ENCODE measurements around the gene GPR161.

Gene GPR161

GRCh38 chr1:168096296-168097165, 40.2 kb downstream of the GPR161 start:
- H3K4me3 ChIP-seq (ENCODE audit: low read depth, low read length), result no peak overlapping the region
- no peak overlapping the region for H2AFZ ChIP-seq
- H3K4me2 ChIP-seq (ENCODE audit: low read length), result no peak overlapping the region
- H3K4me1 ChIP-seq, result peaks cover 3% of the 10 kb centered on the region
- no peaks in the 10 kb centered on the region for H3K79me2 ChIP-seq
- H3K27ac ChIP-seq, result no peak overlapping the region
- no peaks in the 10 kb centered on the region for H3K36me3 ChIP-seq (ENCODE audit: control insufficient read depth, insufficient read depth, low read length)
- H3K9ac ChIP-seq, result no peak overlapping the region
- no peak for TF ChIP-seq CTCF (IDR thresholded peaks at IDR 0.05)
- no peaks in the 10 kb centered on the region for H3K9me3 ChIP-seq (ENCODE audit: control insufficient read depth, low read length)
- H3K27me3 ChIP-seq (ENCODE audit: control insufficient read depth, insufficient read depth, low read length), result no peaks in the 10 kb centered on the region

- Histone ChIP-seq H3K27ac (no peak overlapping the region), H3K9ac (no peak overlapping the region), H3K36me3 (ENCODE audit: control insufficient read depth, insufficient read depth, low read length) (no peaks in the 10 kb centered on the region), H3K4me2 (ENCODE audit: low read length) (no peak overlapping the region), H2AFZ (no peak overlapping the region), H3K27me3 (ENCODE audit: control insufficient read depth, insufficient read depth, low read length) (no peaks in the 10 kb centered on the region), H3K79me2 (no peaks in the 10 kb centered on the region), H3K9me3 (ENCODE audit: control insufficient read depth, low read length) (no peaks in the 10 kb centered on the region), H3K4me3 (ENCODE audit: low read depth, low read length) (no peak overlapping the region), H3K4me1 (peaks cover 3% of the 10 kb centered on the region)
- TF ChIP-seq CTCF (IDR thresholded peaks at IDR 0.05), result no peak
Observed at GRCh38 chr1:168095476-168095875, 41.3 kb downstream of the GPR161 start.

- no peaks in the 10 kb centered on the region for H3K4me1 ChIP-seq
- H3K9me3 ChIP-seq (ENCODE audit: control insufficient read depth, low read length), result no peaks in the 10 kb centered on the region
- no peaks in the 10 kb centered on the region for H3K36me3 ChIP-seq (ENCODE audit: control insufficient read depth, insufficient read depth, low read length)
- no peak overlapping the region for H3K9ac ChIP-seq
- H3K4me3 ChIP-seq (ENCODE audit: low read depth, low read length), result no peak overlapping the region
- no peak overlapping the region for H3K4me2 ChIP-seq (ENCODE audit: low read length)
- no peaks in the 10 kb centered on the region for H3K27me3 ChIP-seq (ENCODE audit: control insufficient read depth, insufficient read depth, low read length)
- no peak overlapping the region for H2AFZ ChIP-seq
- no peaks in the 10 kb centered on the region for H3K79me2 ChIP-seq
- no peak overlapping the region for H3K27ac ChIP-seq
- no peak for TF ChIP-seq CTCF (IDR thresholded peaks at IDR 0.05)
Observed at GRCh38 chr1:168093616-168094015, 43.1 kb downstream of the GPR161 start.

- no peaks in the 10 kb centered on the region for H3K79me2 ChIP-seq
- H3K4me2 ChIP-seq (ENCODE audit: low read length), result no peak overlapping the region
- H3K27me3 ChIP-seq (ENCODE audit: control insufficient read depth, insufficient read depth, low read length), result no peaks in the 10 kb centered on the region
- no peak overlapping the region for H3K27ac ChIP-seq
- TF ChIP-seq CTCF (IDR thresholded peaks at IDR 0.05), result no peak
- H3K4me1 ChIP-seq, result no peaks in the 10 kb centered on the region
- no peaks in the 10 kb centered on the region for H3K36me3 ChIP-seq (ENCODE audit: control insufficient read depth, insufficient read depth, low read length)
- no peak overlapping the region for H3K9ac ChIP-seq
- no peak overlapping the region for H2AFZ ChIP-seq
- H3K9me3 ChIP-seq (ENCODE audit: control insufficient read depth, low read length), result no peaks in the 10 kb centered on the region
- no peak overlapping the region for H3K4me3 ChIP-seq (ENCODE audit: low read depth, low read length)
Observed at GRCh38 chr1:168092566-168093355, 44.0 kb downstream of the GPR161 start.
